Measurements from ENCODE around the gene POLA2.
"Not testable (repeated sequence)": the region's sequence is repeated elsewhere in the genome, so short reads cannot be mapped to it uniquely, and the experiment has no call there.

POLA2 gene

GRCh38 chr11:65243797-65244196 is 18.0 kb upstream of the POLA2 start:
- peaks cover 6% of the 10 kb centered on the region; the same call in 1 of the 2 replicates for H3K4me1 ChIP-seq (ENCODE audit: insufficient read depth, low read length)
- H3K4me3 ChIP-seq (ENCODE audit: low read length), result no peak overlapping the region
- no peaks in the 10 kb centered on the region for H3K9me3 ChIP-seq (ENCODE audit: insufficient read depth, low read depth, low read length)
- H3K27me3 ChIP-seq (ENCODE audit: insufficient read depth, low read length), result no peaks in the 10 kb centered on the region
- H3K9ac ChIP-seq (ENCODE audit: low read depth, low read length), result peak overlapping the region; percentile 45; the same call in 1 of the 2 replicates
- H3K36me3 ChIP-seq (ENCODE audit: insufficient read depth, low read depth, low read length), result no peaks in the 10 kb centered on the region
- H3K27ac ChIP-seq (ENCODE audit: low read length), result no peak overlapping the region

DNA sequence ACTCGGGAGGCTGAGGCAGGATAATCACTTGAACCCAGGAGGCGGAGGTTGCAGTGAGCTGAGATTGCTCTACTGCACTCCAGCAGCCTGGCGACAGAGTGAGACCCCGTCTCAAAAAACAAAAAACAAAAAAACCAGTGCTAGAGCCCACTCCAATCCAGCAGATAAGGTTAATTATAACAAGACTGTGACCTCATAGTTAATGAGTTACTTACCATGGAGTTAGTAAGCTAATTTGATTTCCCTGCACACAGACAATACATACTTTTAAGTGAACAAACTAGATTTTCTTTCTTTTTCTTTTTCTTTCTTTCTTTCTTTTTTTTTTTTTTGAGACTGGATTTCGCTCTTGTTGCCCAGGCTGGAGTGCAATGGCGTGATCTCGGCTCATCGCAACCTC is 16.7 kb upstream of the POLA2 start:
- not testable (repeated sequence) for H3K9ac ChIP-seq (ENCODE audit: low read depth, low read length); H3K27me3 ChIP-seq (ENCODE audit: insufficient read depth, low read length); H3K4me1 ChIP-seq (ENCODE audit: insufficient read depth, low read length); H3K27ac ChIP-seq (ENCODE audit: low read length); H3K4me3 ChIP-seq (ENCODE audit: low read length); H3K9me3 ChIP-seq (ENCODE audit: insufficient read depth, low read depth, low read length); H3K36me3 ChIP-seq (ENCODE audit: insufficient read depth, low read depth, low read length)

- Histone ChIP-seq H3K27me3 (ENCODE audit: insufficient read depth, low read length) (no peaks in the 10 kb centered on the region), H3K27ac (ENCODE audit: low read length) (no peak overlapping the region), H3K9ac (ENCODE audit: low read depth, low read length) (no peak overlapping the region), H3K4me1 (ENCODE audit: insufficient read depth, low read length) (peaks cover 6% of the 10 kb centered on the region; the same call in 1 of the 2 replicates), H3K36me3 (ENCODE audit: insufficient read depth, low read depth, low read length) (no peaks in the 10 kb centered on the region), H3K4me3 (ENCODE audit: low read length) (no peak overlapping the region), H3K9me3 (ENCODE audit: insufficient read depth, low read depth, low read length) (no peaks in the 10 kb centered on the region)
These were observed 15.3 kb upstream of the POLA2 start for GRCh38 chr11:65246506-65246905.

GRCh38 chr11:65248184-65248710 is 13.5 kb upstream of the POLA2 start:
- H3K36me3 ChIP-seq (ENCODE audit: insufficient read depth, low read depth, low read length); H3K9ac ChIP-seq (ENCODE audit: low read depth, low read length); H3K9me3 ChIP-seq (ENCODE audit: insufficient read depth, low read depth, low read length); H3K27ac ChIP-seq (ENCODE audit: low read length); H3K27me3 ChIP-seq (ENCODE audit: insufficient read depth, low read length); H3K4me1 ChIP-seq (ENCODE audit: insufficient read depth, low read length); H3K4me3 ChIP-seq (ENCODE audit: low read length): not testable (repeated sequence)

GRCh38 chr11:65251476-65251875 is 10.3 kb upstream of the POLA2 start:
- H3K9me3 ChIP-seq (ENCODE audit: insufficient read depth, low read depth, low read length), result no peaks in the 10 kb centered on the region
- H3K36me3 ChIP-seq (ENCODE audit: insufficient read depth, low read depth, low read length), result no peaks in the 10 kb centered on the region
- no peak overlapping the region for H3K4me3 ChIP-seq (ENCODE audit: low read length)
- no peaks in the 10 kb centered on the region for H3K27me3 ChIP-seq (ENCODE audit: insufficient read depth, low read length)
- no peak overlapping the region for H3K27ac ChIP-seq (ENCODE audit: low read length)
- H3K4me1 ChIP-seq (ENCODE audit: insufficient read depth, low read length), result no peaks in the 10 kb centered on the region
- no peak overlapping the region for H3K9ac ChIP-seq (ENCODE audit: low read depth, low read length)

DNA sequence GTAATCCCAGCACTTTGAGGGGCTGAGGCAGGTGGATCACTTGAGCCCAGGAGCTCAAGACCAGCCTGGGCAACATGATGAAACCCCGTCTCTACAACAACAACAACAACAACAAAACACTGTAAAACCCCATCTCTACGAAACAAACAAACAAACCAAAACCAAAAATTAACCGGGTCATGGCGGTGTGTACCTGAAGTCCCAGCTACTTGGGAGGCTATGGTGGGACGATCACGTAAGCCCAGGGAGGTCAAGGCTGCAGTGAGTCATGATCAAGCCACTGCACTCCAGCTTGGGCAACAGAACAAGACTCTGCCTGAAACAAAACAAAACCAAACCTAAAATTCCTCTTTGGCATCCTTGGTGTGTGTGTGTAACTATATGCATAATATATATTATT is 7.0 kb upstream of the POLA2 start:
- H3K4me1 ChIP-seq (ENCODE audit: insufficient read depth, low read length), result no peaks in the 10 kb centered on the region
- H3K9ac ChIP-seq (ENCODE audit: low read depth, low read length), result no peak overlapping the region
- H3K36me3 ChIP-seq (ENCODE audit: insufficient read depth, low read depth, low read length), result no peaks in the 10 kb centered on the region
- H3K4me3 ChIP-seq (ENCODE audit: low read length), result no peak overlapping the region
- no peaks in the 10 kb centered on the region for H3K27me3 ChIP-seq (ENCODE audit: insufficient read depth, low read length)
- H3K27ac ChIP-seq (ENCODE audit: low read length), result no peak overlapping the region
- no peaks in the 10 kb centered on the region for H3K9me3 ChIP-seq (ENCODE audit: insufficient read depth, low read depth, low read length)

DNA sequence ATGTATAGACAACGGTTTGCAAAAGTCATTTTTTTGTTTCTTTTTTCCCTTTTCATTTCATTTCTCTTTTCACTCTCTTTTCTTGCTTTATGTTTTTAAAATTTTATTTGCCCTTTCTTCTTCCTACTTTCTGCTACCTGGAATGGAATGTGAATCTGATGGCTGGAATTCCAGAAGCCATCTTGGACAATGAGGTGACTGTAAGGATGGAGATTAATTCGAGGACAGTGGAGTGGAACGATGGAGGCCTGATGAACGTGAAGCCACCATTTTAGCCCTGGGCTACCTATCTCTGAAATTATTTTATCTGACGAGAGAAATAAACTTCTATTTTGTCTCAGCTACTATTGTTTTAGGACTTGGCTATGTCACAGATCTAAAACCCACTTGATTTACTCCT is 2.8 kb upstream of the POLA2 start:
- H3K4me1 ChIP-seq (ENCODE audit: insufficient read depth, low read length), result 0 out of 2 replicates have a peak, but pooled peaks cover 3% of the 10 kb centered on the region
- H3K36me3 ChIP-seq (ENCODE audit: insufficient read depth, low read depth, low read length), result 0 out of 2 replicates have a peak, but pooled peaks cover 2% of the 10 kb centered on the region
- H3K27ac ChIP-seq (ENCODE audit: low read length), result no peak overlapping the region
- no peaks in the 10 kb centered on the region for H3K27me3 ChIP-seq (ENCODE audit: insufficient read depth, low read length)
- H3K9ac ChIP-seq (ENCODE audit: low read depth, low read length), result no peak overlapping the region
- H3K4me3 ChIP-seq (ENCODE audit: low read length), result no peak overlapping the region
- no peaks in the 10 kb centered on the region for H3K9me3 ChIP-seq (ENCODE audit: insufficient read depth, low read depth, low read length)

GRCh38 chr11:65260302-65260701 is 1.5 kb upstream of the POLA2 start:
- no peaks in the 10 kb centered on the region for H3K27me3 ChIP-seq (ENCODE audit: insufficient read depth, low read length)
- peaks cover 10% of the 10 kb centered on the region; the same call in 1 of the 2 replicates for H3K36me3 ChIP-seq (ENCODE audit: insufficient read depth, low read depth, low read length)
- H3K9me3 ChIP-seq (ENCODE audit: insufficient read depth, low read depth, low read length), result no peaks in the 10 kb centered on the region
- H3K9ac ChIP-seq (ENCODE audit: low read depth, low read length), result no peak overlapping the region
- no peak overlapping the region for H3K27ac ChIP-seq (ENCODE audit: low read length)
- H3K4me1 ChIP-seq (ENCODE audit: insufficient read depth, low read length), result peaks cover 3% of the 10 kb centered on the region; the same call in 1 of the 2 replicates
- no peak overlapping the region for H3K4me3 ChIP-seq (ENCODE audit: low read length)

GRCh38 chr11:65260756-65261590 is 789 bp upstream of the POLA2 start:
- peak overlapping the region; percentile 94; the same call in 1 of the 2 replicates for H3K9ac ChIP-seq (ENCODE audit: low read depth, low read length)
- H3K36me3 ChIP-seq (ENCODE audit: insufficient read depth, low read depth, low read length), result peaks cover 12% of the 10 kb centered on the region; the same call in 1 of the 2 replicates
- H3K27me3 ChIP-seq (ENCODE audit: insufficient read depth, low read length), result no peaks in the 10 kb centered on the region
- no peak overlapping the region for H3K27ac ChIP-seq (ENCODE audit: low read length)
- peaks cover 3% of the 10 kb centered on the region; the same call in 1 of the 2 replicates for H3K4me1 ChIP-seq (ENCODE audit: insufficient read depth, low read length)
- H3K9me3 ChIP-seq (ENCODE audit: insufficient read depth, low read depth, low read length), result no peaks in the 10 kb centered on the region
- H3K4me3 ChIP-seq (ENCODE audit: low read length), result peak overlapping the region; percentile 99

GRCh38 chr11:65262381-65262680 is 569 bp downstream of the POLA2 start:
- Histone ChIP-seq H3K4me1 (ENCODE audit: insufficient read depth, low read length) (peaks cover 3% of the 10 kb centered on the region; the same call in 1 of the 2 replicates), H3K36me3 (ENCODE audit: insufficient read depth, low read depth, low read length) (peaks cover 25% of the 10 kb centered on the region), H3K9ac (ENCODE audit: low read depth, low read length) (peak overlapping the region; percentile 94), H3K27ac (ENCODE audit: low read length) (peak overlapping the region; percentile 41), H3K4me3 (ENCODE audit: low read length) (peak overlapping the region; percentile 99), H3K27me3 (ENCODE audit: insufficient read depth, low read length) (no peaks in the 10 kb centered on the region), H3K9me3 (ENCODE audit: insufficient read depth, low read depth, low read length) (no peaks in the 10 kb centered on the region)

DNA sequence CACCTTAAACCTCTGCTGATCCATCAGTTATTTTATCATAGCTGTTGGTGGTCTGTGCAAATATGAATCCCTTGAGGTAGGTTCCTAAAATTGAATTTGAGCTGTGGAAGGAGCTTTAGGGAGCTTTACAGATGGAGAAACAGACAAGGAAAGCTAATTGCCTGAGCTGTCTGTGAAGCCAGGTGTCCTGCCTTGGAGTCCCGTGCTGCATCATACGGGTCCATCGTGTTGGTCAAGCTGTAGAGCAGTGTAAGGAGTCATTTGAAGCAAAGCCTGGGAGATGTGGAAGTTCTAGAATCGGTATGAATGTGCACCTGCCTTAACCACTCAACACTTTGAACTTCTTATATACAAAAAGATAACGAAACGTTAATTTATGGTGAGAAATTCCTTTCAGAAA is 1.0 kb downstream of the POLA2 start:
- Histone ChIP-seq H3K4me3 (ENCODE audit: low read length) (peak overlapping the region; percentile 99), H3K36me3 (ENCODE audit: insufficient read depth, low read depth, low read length) (peaks cover 29% of the 10 kb centered on the region), H3K27me3 (ENCODE audit: insufficient read depth, low read length) (no peaks in the 10 kb centered on the region), H3K27ac (ENCODE audit: low read length) (no peak overlapping the region), H3K9me3 (ENCODE audit: insufficient read depth, low read depth, low read length) (no peaks in the 10 kb centered on the region), H3K4me1 (ENCODE audit: insufficient read depth, low read length) (peaks cover 3% of the 10 kb centered on the region; the same call in 1 of the 2 replicates), H3K9ac (ENCODE audit: low read depth, low read length) (peak overlapping the region; percentile 94)

DNA sequence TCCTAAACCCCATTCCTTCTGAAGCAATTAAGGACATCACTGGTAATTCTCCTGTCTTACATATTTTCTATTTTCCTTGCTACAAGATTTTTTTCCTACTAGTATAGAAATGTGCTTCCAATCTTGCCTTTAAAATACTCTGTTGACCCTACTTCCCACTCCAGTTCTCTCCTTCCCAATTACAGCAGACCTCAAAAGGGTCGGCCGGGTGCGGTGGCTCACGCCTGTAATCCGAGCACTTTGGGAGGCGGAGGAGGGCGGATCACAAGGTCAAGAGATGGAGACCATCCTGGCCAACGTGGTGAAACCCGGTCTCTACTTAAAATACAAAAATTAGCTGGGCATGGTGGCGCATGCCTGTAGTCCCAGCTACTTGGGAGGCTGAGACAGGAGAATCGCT is 3.0 kb downstream of the POLA2 start:
- not testable (repeated sequence) for H3K9ac ChIP-seq (ENCODE audit: low read depth, low read length); H3K27me3 ChIP-seq (ENCODE audit: insufficient read depth, low read length); H3K9me3 ChIP-seq (ENCODE audit: insufficient read depth, low read depth, low read length); H3K4me3 ChIP-seq (ENCODE audit: low read length); H3K27ac ChIP-seq (ENCODE audit: low read length); H3K4me1 ChIP-seq (ENCODE audit: insufficient read depth, low read length)
- H3K36me3 ChIP-seq (ENCODE audit: insufficient read depth, low read depth, low read length), result peaks cover 47% of the 10 kb centered on the region
